ENCODE measurements around the gene SHC2. TPM values are rescaled to one million over a fixed set of nuclear protein-coding genes. Genes with fewer than 3 reads are reported as not detected.

Gene SHC2
- total and polyA plus RNA-seq, 2 donors from 2014 or later = 10.7 to 24.4 TPM

DNA sequence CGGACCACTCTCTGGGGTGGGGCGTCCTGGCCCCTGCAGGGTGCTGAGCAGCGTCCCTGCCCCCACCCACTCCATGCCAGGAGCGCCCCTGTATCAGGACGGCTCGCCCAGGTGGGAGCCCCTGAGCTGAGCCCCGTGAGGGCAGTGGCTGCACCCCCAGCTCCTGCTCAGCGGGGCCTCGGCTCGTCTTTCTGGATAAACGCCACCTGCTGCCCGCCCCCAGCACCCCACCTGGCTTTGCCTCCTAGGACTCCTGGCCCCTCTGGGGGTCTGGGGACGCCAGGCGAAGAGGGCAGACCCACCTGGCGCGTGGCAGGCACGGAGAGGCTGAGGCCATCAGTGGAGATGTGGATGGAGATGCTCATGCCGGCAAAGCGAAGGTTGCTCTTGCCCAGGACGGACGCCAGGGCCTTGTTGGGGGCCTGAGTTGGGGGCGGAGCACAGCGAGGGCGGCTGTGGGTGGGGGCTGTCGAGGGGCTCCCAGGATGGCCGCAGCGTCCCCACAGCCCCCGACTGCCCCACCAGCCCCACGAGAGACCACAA, 22.3 kb downstream of the SHC2 start:
- intact Hi-C loops (cut with DNase I) = no loop called here
- Histone ChIP-seq H3K9ac (ENCODE audit: low read length in 3 of 3) (no peak overlapping the region), H3K27me3 (ENCODE audit: control insufficient read depth, insufficient read depth, low read length) (peaks cover 2% of the 10 kb centered on the region), H3K4me1 (ENCODE audit: control insufficient read depth in 2 of 3, insufficient read depth in 2 of 3, low read depth in 1 of 3, low read length in 3 of 3) (peaks cover 0 to 2% (median 0%) of the 10 kb centered on the region in 3 donors), H3K9me3 (ENCODE audit: control insufficient read depth in 2 of 3, insufficient read depth in 1 of 3, low read length in 3 of 3) (no peaks in the 10 kb centered on the region), H3K27ac (ENCODE audit: low read depth in 2 of 2, low read length in 2 of 2) (no peak overlapping the region), H3K4me3 (ENCODE audit: low read length in 3 of 3) (no peak overlapping the region), H3K36me3 (ENCODE audit: control insufficient read depth in 2 of 3, insufficient read depth in 3 of 3, low read length in 3 of 3) (peaks cover 0 to 3% (median 0%) of the 10 kb centered on the region in 3 donors)
- FAIRE-seq = no peak
- DNase-seq = peak in 1 of 5 donors; percentile 62
- TF ChIP-seq, protein P1, sequence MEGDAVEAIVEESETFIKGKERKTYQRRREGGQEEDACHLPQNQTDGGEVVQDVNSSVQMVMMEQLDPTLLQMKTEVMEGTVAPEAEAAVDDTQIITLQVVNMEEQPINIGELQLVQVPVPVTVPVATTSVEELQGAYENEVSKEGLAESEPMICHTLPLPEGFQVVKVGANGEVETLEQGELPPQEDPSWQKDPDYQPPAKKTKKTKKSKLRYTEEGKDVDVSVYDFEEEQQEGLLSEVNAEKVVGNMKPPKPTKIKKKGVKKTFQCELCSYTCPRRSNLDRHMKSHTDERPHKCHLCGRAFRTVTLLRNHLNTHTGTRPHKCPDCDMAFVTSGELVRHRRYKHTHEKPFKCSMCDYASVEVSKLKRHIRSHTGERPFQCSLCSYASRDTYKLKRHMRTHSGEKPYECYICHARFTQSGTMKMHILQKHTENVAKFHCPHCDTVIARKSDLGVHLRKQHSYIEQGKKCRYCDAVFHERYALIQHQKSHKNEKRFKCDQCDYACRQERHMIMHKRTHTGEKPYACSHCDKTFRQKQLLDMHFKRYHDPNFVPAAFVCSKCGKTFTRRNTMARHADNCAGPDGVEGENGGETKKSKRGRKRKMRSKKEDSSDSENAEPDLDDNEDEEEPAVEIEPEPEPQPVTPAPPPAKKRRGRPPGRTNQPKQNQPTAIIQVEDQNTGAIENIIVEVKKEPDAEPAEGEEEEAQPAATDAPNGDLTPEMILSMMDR (IDR thresholded peaks at IDR 0.05; ENCODE audit: borderline replicate concordance, extremely low read depth, insufficient read depth) = no peak

DNA sequence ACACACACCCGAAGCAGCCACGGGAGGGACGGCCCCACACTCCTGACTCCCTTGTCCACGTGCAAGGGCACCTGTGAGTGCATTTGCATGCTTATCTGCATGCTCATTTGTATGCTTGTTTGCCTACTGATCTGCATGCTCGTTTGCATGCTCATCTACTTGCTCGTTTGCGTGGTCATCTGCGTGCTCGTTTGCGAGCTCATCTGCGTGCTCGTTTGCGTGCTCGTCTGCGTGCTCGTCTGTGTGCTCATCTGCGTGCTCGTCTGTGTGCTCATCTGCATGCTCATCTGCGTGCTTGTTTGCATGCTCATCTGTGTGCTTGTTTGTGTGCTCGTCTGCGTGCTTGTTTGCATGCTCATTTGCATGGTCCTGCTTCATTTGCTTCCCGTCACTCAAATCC, 23.8 kb downstream of the SHC2 start:
- no peak overlapping the region for H3K27ac ChIP-seq (ENCODE audit: low read depth in 2 of 2, low read length in 2 of 2)
- no peak for FAIRE-seq
- intact Hi-C loops (cut with DNase I) = no loop called here

DNA sequence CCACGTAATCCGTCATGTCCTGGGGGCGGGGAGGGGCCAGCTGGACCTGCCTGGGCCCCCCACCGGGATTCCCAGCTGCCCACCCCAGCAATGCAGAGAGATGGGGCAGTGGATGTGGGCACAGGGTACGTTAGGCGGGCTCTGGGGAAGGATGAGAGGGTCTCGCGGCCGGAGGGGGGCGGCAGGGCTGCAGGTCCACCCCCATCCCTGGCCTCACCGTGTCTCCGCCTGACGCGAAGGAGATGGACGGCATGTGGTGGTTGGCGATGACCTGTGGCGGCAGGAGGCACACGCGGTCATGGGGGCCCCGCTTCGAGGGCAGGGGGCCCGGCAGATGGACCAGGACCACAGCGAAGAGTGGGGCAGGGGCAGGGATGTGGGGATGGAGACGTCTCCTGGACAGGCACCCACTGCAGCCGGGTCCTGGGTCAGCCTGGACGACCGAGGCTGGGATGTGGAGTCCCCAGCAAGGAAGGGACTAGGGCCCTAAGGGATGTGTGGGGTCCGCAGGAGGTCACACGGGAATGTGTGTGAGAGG, 24.4 kb downstream of the SHC2 start:
- H3K27ac ChIP-seq (ENCODE audit: low read depth in 2 of 2, low read length in 2 of 2) = no peak overlapping the region
- DNase-seq (no peak), FAIRE-seq (no peak)
- no peak overlapping the region for H3K4me3 ChIP-seq (ENCODE audit: low read length in 3 of 3)
- no peaks in the 10 kb centered on the region for H3K9me3 ChIP-seq (ENCODE audit: control insufficient read depth in 2 of 3, insufficient read depth in 1 of 3, low read length in 3 of 3)
- H3K9ac ChIP-seq (ENCODE audit: low read length in 3 of 3) = no peak overlapping the region
- TF ChIP-seq, protein P1 (IDR thresholded peaks at IDR 0.05; ENCODE audit: borderline replicate concordance, extremely low read depth, insufficient read depth) = no peak
- intact Hi-C loops (cut with DNase I) = no loop called here
- peaks cover 2% of the 10 kb centered on the region for H3K27me3 ChIP-seq (ENCODE audit: control insufficient read depth, insufficient read depth, low read length)
- peaks cover 0 to 3% (median 0%) of the 10 kb centered on the region in 3 donors for H3K36me3 ChIP-seq (ENCODE audit: control insufficient read depth in 2 of 3, insufficient read depth in 3 of 3, low read length in 3 of 3)
- H3K4me1 ChIP-seq (ENCODE audit: control insufficient read depth in 2 of 3, insufficient read depth in 2 of 3, low read depth in 1 of 3, low read length in 3 of 3) = peaks cover 0 to 2% (median 0%) of the 10 kb centered on the region in 3 donors

More for the DNA sequence above, 23.8 kb downstream of the SHC2 start:
- no peak overlapping the region for H3K4me3 ChIP-seq (ENCODE audit: low read length in 3 of 3)
- TF ChIP-seq, protein P1 (IDR thresholded peaks at IDR 0.05; ENCODE audit: borderline replicate concordance, extremely low read depth, insufficient read depth) = no peak
- H3K9me3 ChIP-seq (ENCODE audit: control insufficient read depth in 2 of 3, insufficient read depth in 1 of 3, low read length in 3 of 3) = no peaks in the 10 kb centered on the region
- no peak overlapping the region for H3K9ac ChIP-seq (ENCODE audit: low read length in 3 of 3)
- peaks cover 0 to 3% (median 0%) of the 10 kb centered on the region in 3 donors for H3K36me3 ChIP-seq (ENCODE audit: control insufficient read depth in 2 of 3, insufficient read depth in 3 of 3, low read length in 3 of 3)
- H3K27me3 ChIP-seq (ENCODE audit: control insufficient read depth, insufficient read depth, low read length) = peaks cover 2% of the 10 kb centered on the region
- peaks cover 0 to 2% (median 0%) of the 10 kb centered on the region in 3 donors for H3K4me1 ChIP-seq (ENCODE audit: control insufficient read depth in 2 of 3, insufficient read depth in 2 of 3, low read depth in 1 of 3, low read length in 3 of 3)
- no peak for DNase-seq

Measured in kidney (tissue), 14 donors.